ENCODE results near the gene RPS6KL1.

DNA sequence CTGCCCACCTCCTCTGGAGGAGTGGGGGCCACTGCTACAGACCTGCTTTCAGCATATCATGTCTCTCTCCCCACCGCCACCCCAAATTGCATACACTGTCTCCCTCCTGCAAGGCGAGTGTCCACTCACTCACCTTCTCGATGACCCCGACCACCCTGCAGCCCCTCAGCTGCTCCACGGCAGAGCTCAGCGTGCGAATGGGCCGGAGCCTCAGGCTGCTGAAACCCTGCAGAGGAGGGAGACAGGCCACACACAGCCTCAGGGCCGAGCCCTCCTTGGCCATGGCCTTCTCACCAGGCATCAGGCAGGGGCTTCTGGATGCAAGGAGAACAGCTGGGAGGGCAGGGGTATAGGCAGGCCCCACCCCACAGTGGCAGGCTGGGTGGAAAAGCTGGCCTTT lies 4.7 kb downstream of the RPS6KL1 start:
- TF ChIP-seq POLR2AphosphoS5 (IDR thresholded peaks at IDR 0.05; ENCODE audit: low read depth, low read length) (no peak), POLR2A (IDR thresholded peaks at IDR 0.05; ENCODE audit: low read depth, low read length) (no peak), TAF1 (IDR thresholded peaks at IDR 0.05; ENCODE audit: borderline replicate concordance, low read depth, low read length) (no peak)

All from GM12892 (cell line).